ENCODE measurements around the gene GLIPR1.

GLIPR1 gene

GRCh38 chr12:75503459-75503858 is 22.9 kb downstream of the GLIPR1 start:
- DNase-seq (ENCODE audit: low read depth), result no peak
- no peak for TF ChIP-seq CTCF (IDR thresholded peaks at IDR 0.05; ENCODE audit: insufficient read depth, low read depth, low read length, missing control alignments)
- no peak overlapping the region for H3K4me3 ChIP-seq (ENCODE audit: low read length)

- H3K4me3 ChIP-seq (ENCODE audit: low read length), result no peak overlapping the region
- TF ChIP-seq CTCF (IDR thresholded peaks at IDR 0.05; ENCODE audit: insufficient read depth, low read depth, low read length, missing control alignments), result no peak
- DNase-seq (ENCODE audit: low read depth), result no peak
Measured at GRCh38 chr12:75503866-75504265, 23.3 kb downstream of the GLIPR1 start.

GRCh38 chr12:75505706-75506312 is 25.3 kb downstream of the GLIPR1 start:
- peak; percentile 51 for DNase-seq (ENCODE audit: low read depth)
- no peak overlapping the region for H3K4me3 ChIP-seq (ENCODE audit: low read length)
- peak; percentile 59 for TF ChIP-seq CTCF (IDR thresholded peaks at IDR 0.05; ENCODE audit: insufficient read depth, low read depth, low read length, missing control alignments)

GRCh38 chr12:75507086-75507485 is 26.5 kb downstream of the GLIPR1 start:
- no peak for TF ChIP-seq CTCF (IDR thresholded peaks at IDR 0.05; ENCODE audit: insufficient read depth, low read depth, low read length, missing control alignments)

GRCh38 chr12:75508159-75508558 is 27.6 kb downstream of the GLIPR1 start:
- no peak overlapping the region for H3K4me3 ChIP-seq (ENCODE audit: low read length)
- no peak for TF ChIP-seq CTCF (IDR thresholded peaks at IDR 0.05; ENCODE audit: insufficient read depth, low read depth, low read length, missing control alignments)
- no peak for DNase-seq (ENCODE audit: low read depth)

More at GRCh38 chr12:75507086-75507485, 26.5 kb downstream of the GLIPR1 start:
- DNase-seq (ENCODE audit: low read depth), result no peak
- H3K4me3 ChIP-seq (ENCODE audit: low read length), result no peak overlapping the region

GRCh38 chr12:75509621-75510020 is 29.1 kb downstream of the GLIPR1 start:
- H3K4me3 ChIP-seq (ENCODE audit: low read length), result peak overlapping the region; percentile 95

More at GRCh38 chr12:75509621-75510020, 29.1 kb downstream of the GLIPR1 start:
- TF ChIP-seq CTCF (IDR thresholded peaks at IDR 0.05; ENCODE audit: insufficient read depth, low read depth, low read length, missing control alignments), result no peak
- peak; percentile 43 for DNase-seq (ENCODE audit: low read depth)
